CD4-positive, alpha-beta T cell (primary cell): ENCODE measurements around the gene PTGFRN. TPM values are rescaled to one million over a fixed set of nuclear protein-coding genes. Genes with fewer than 3 reads are reported as not detected.

Experiments used
- ATAC-seq: fragments of 200-7000 bp; cut with Tn5 transposase; one replicate; pipeline ENCODE4 v1.10.0; 2022; ENCODE audit warnings: mild to moderate bottlenecking; ENCODE audit not compliant: poor library complexity
- CTCF ChIA-PET: fragments of 350-600 bp; sonication (Branson Sonifier 250); formaldehyde crosslinking; loops from one replicate; lab custom pipeline; 2021; ENCODE audit warnings: antibody characterized with exemption, inconsistent platforms; lab: Charles Lee
- POLR2A ChIA-PET: fragments of 350-600 bp; sonication (Branson Sonifier 250); formaldehyde crosslinking; loops from one replicate; lab custom pipeline; 2021; ENCODE audit warnings: antibody characterized with exemption, inconsistent platforms; lab: Charles Lee
- DNase-seq, 14 experiments: peaks; one replicate each; pipeline ENCODE4 v3.0.0-alpha.2; 2013 to 2020; ENCODE audit warnings: mixed read lengths in 2 of 14
- H3K27ac ChIP-seq, 2 donors: one replicate each; pipeline versions ENCODE4 v1.5.1 to v1.7.0; 2013; ENCODE audit warnings: low read length in 2 of 2, low read depth in 1 of 2, mild to moderate bottlenecking in 1 of 2
- H3K27me3 ChIP-seq, 2 experiments: 1 replicate in 1 of 2; 2 replicates in 1 of 2; pipeline versions ENCODE4 v1.6.1 to v1.7.0; 2013; ENCODE audit warnings: low read length in 2 of 2, control low read depth in 1 of 2, mild to moderate bottlenecking in 1 of 2, moderate library complexity in 1 of 2; ENCODE audit not compliant: insufficient read depth in 2 of 2, control insufficient read depth in 1 of 2
- H3K36me3 ChIP-seq: one replicate; pipeline ENCODE4 v1.6.1; 2013; ENCODE audit warnings: low read length, control low read depth; ENCODE audit not compliant: insufficient read depth
- H3K4me1 ChIP-seq: one replicate; pipeline ENCODE4 v1.6.1; 2013; ENCODE audit warnings: low read length, control low read depth; ENCODE audit not compliant: insufficient read depth
- H3K4me3 ChIP-seq: one replicate; pipeline ENCODE4 v1.5.1; 2013; ENCODE audit warnings: mild to moderate bottlenecking, low read length, moderate library complexity
- H3K9me3 ChIP-seq, 2 experiments: 1 replicate in 1 of 2; 2 replicates in 1 of 2; pipeline versions ENCODE4 v1.6.1 to v1.7.0; 2013; ENCODE audit warnings: low read length in 2 of 2, mild to moderate bottlenecking in 2 of 2, control low read depth in 1 of 2, moderate library complexity in 1 of 2; ENCODE audit not compliant: control insufficient read depth in 1 of 2, insufficient read depth in 1 of 2
- H3K27ac Mint-ChIP-seq: one replicate; pipeline ENCODE4 v1.8.0; 2020; ENCODE audit warnings: mixed read lengths
- H3K27me3 Mint-ChIP-seq: one replicate; pipeline ENCODE4 v1.8.0; 2021; ENCODE audit warnings: mixed read lengths
- H3K36me3 Mint-ChIP-seq: one replicate; pipeline ENCODE4 v1.8.0; 2021; ENCODE audit warnings: low read depth, mixed read lengths
- H3K4me1 Mint-ChIP-seq: one replicate; pipeline ENCODE4 v1.8.0; 2021; ENCODE audit warnings: low read depth, mixed read lengths
- H3K4me3 Mint-ChIP-seq: one replicate; pipeline ENCODE4 v1.8.0; 2020; ENCODE audit warnings: mild to moderate bottlenecking, mixed read lengths
- H3K9me3 Mint-ChIP-seq: one replicate; pipeline ENCODE4 v1.8.0; 2020; ENCODE audit warnings: mixed read lengths
- CTCF ChIP-seq: fragments of 200-600 bp; IDR thresholded peaks from one replicate; pipeline ENCODE4 v1.8.0; 2022; ENCODE audit warnings: antibody characterized with exemption, mild to moderate bottlenecking
- intact Hi-C, 2 experiments: fragments of 100-400 bp; cut with DNase I in 1 of 2; cut with micrococcal nuclease in 1 of 2; formaldehyde crosslinking; loops; one replicate each; pipeline versions ENCODE4 v1.15.1 to v1.9.0; 2023 to 2025; cut with DNase I, micrococcal nuclease
- total RNA-seq, 174 experiments: library from RNA in 2 of 174; stranded (reverse) in 2 of 174; gene quantifications; one replicate each; pipeline ENCODE4 v1.2.3 and lab custom pipeline; 2021 to 2026

Gene PTGFRN
- total RNA-seq, 2 experiments from 2014 or later: 0.38 to 0.45 TPM

- peaks cover 38% of the 10 kb centered on the region for H3K4me1 Mint-ChIP-seq
- POLR2A ChIA-PET: no interaction called here
These were observed 83.6 kb downstream of the PTGFRN start for GRCh38 chr1:116993286-116993685.

GRCh38 chr1:116994411-116994810 is 84.7 kb downstream of the PTGFRN start:
- ChIA-PET POLR2A (no interaction called here), CTCF (no interaction called here)
- intact Hi-C loops: no loop called here
- H3K27me3 Mint-ChIP-seq: no peaks in the 10 kb centered on the region
- DNase-seq (no peak), ATAC-seq (no peak)
- no peak for TF ChIP-seq CTCF
- no peak overlapping the region for H3K4me3 Mint-ChIP-seq
- no peaks in the 10 kb centered on the region for H3K36me3 ChIP-seq
- H3K27ac ChIP-seq: no peak overlapping the region
- no peak overlapping the region for H3K27ac Mint-ChIP-seq
- no peaks in the 10 kb centered on the region for H3K9me3 Mint-ChIP-seq
- no peaks in the 10 kb centered on the region for H3K27me3 ChIP-seq
- H3K4me3 ChIP-seq: no peak overlapping the region
- H3K36me3 Mint-ChIP-seq: no peaks in the 10 kb centered on the region
- H3K4me1 ChIP-seq: peaks cover 14% of the 10 kb centered on the region
- no peaks in the 10 kb centered on the region for H3K9me3 ChIP-seq
- H3K4me1 Mint-ChIP-seq: peaks cover 26% of the 10 kb centered on the region

More at GRCh38 chr1:116993286-116993685, 83.6 kb downstream of the PTGFRN start:
- Histone ChIP-seq H3K27me3 (no peaks in the 10 kb centered on the region), H3K27ac (no peak overlapping the region), H3K36me3 (no peaks in the 10 kb centered on the region), H3K9me3 (no peaks in the 10 kb centered on the region), H3K4me3 (no peak overlapping the region), H3K4me1 (peaks cover 21% of the 10 kb centered on the region)
- intact Hi-C loops: no loop called here
- no peak for ATAC-seq
- TF ChIP-seq CTCF: no peak
- no peak overlapping the region for H3K4me3 Mint-ChIP-seq
- CTCF ChIA-PET: no interaction called here
- no peaks in the 10 kb centered on the region for H3K27me3 Mint-ChIP-seq
- no peak for DNase-seq
- H3K27ac Mint-ChIP-seq: no peak overlapping the region
- H3K36me3 Mint-ChIP-seq: no peaks in the 10 kb centered on the region
- no peaks in the 10 kb centered on the region for H3K9me3 Mint-ChIP-seq

GRCh38 chr1:116997066-116997465 is 87.3 kb downstream of the PTGFRN start:
- peaks cover 18% of the 10 kb centered on the region for H3K4me1 ChIP-seq
- H3K9me3 Mint-ChIP-seq: no peaks in the 10 kb centered on the region

More at GRCh38 chr1:116997066-116997465, 87.3 kb downstream of the PTGFRN start:
- Histone ChIP-seq H3K27ac (no peak overlapping the region), H3K4me3 (no peak overlapping the region), H3K27me3 (no peaks in the 10 kb centered on the region), H3K9me3 (no peaks in the 10 kb centered on the region), H3K36me3 (no peaks in the 10 kb centered on the region)
- no peak overlapping the region for H3K4me3 Mint-ChIP-seq
- DNase-seq: no peak
- ATAC-seq: no peak
- CTCF ChIA-PET: interaction anchor here (1.0 kb wide), 1 partner anchor 63 kb away, joined by 3 read pairs; the partner anchor contains the start of gene TTF2
- H3K27me3 Mint-ChIP-seq: no peaks in the 10 kb centered on the region
- no peak for TF ChIP-seq CTCF
- intact Hi-C loops: loop anchor here in 1 of 2 experiments (5.0 kb wide), 1 partner anchor 40 kb away; no protein-coding TSS in a partner anchor
- no peaks in the 10 kb centered on the region for H3K36me3 Mint-ChIP-seq
- POLR2A ChIA-PET: interaction anchor here (1.8 kb wide), 1 partner anchor 10 kb away, joined by 10 read pairs; no protein-coding TSS in a partner anchor
- peaks cover 29% of the 10 kb centered on the region for H3K4me1 Mint-ChIP-seq
- H3K27ac Mint-ChIP-seq: no peak overlapping the region
